MM.1S (cell line): ENCODE measurements around the gene ADAMTS7.
"Not testable (repeated sequence)": the region's sequence is repeated elsewhere in the genome, so short reads cannot be mapped to it uniquely, and the experiment has no call there.

Experiments used
- DNase-seq: peaks from one replicate; pipeline ENCODE4 v3.0.0-alpha.2; 2015
- H2AFZ ChIP-seq: fragments of 300-600 bp; sonication (generic); 2 replicates; pipeline ENCODE4 v1.6.0; 2016; ENCODE audit warnings: antibody characterized with exemption, low read length
- H3F3A ChIP-seq: fragments of 300-600 bp; sonication (generic); 2 replicates; pipeline ENCODE4 v1.6.1; 2016; ENCODE audit warnings: mild to moderate bottlenecking, antibody characterized with exemption, low read length, moderate library complexity, mixed read lengths; ENCODE audit not compliant: insufficient read depth
- H3K27ac ChIP-seq: fragments of 300-600 bp; sonication (generic); 2 replicates; pipeline ENCODE4 v1.5.1; 2016; ENCODE audit warnings: mild to moderate bottlenecking, low read length
- H3K27me3 ChIP-seq: fragments of 300-600 bp; sonication (generic); replicated peaks from 2 replicates; pipeline ENCODE4 v1.6.0; 2016; ENCODE audit warnings: low read length; ENCODE audit not compliant: insufficient read depth
- H3K36me3 ChIP-seq: fragments of 300-600 bp; sonication (generic); replicated peaks from 2 replicates; pipeline ENCODE4 v1.6.1; 2016; ENCODE audit warnings: mild to moderate bottlenecking, low read length, mixed read lengths; ENCODE audit not compliant: insufficient read depth
- H3K4me1 ChIP-seq: fragments of 300-600 bp; sonication (generic); 2 replicates; pipeline ENCODE4 v1.6.1; 2016; ENCODE audit warnings: low read length, mixed read lengths
- H3K4me2 ChIP-seq: fragments of 300-600 bp; sonication (generic); 2 replicates; pipeline ENCODE4 v1.6.0; 2016; ENCODE audit warnings: low read depth, low read length
- H3K4me3 ChIP-seq: fragments of 300-600 bp; sonication (generic); 2 replicates; pipeline ENCODE4 v1.5.1; 2016; ENCODE audit warnings: low read length, mixed read lengths
- H3K79me2 ChIP-seq: fragments of 300-600 bp; sonication (generic); 2 replicates; pipeline ENCODE4 v1.6.1; 2016; ENCODE audit warnings: mixed run types, low read length, mixed read lengths
- H3K9ac ChIP-seq: fragments of 300-600 bp; sonication (generic); 2 replicates; pipeline ENCODE4 v1.6.1; 2016; ENCODE audit warnings: low read length, mixed read lengths
- H3K9me2 ChIP-seq: fragments of 300-600 bp; sonication (generic); replicated peaks from 2 replicates; pipeline ENCODE4 v1.6.1; 2016; ENCODE audit warnings: mild to moderate bottlenecking, low read length, mixed read lengths; ENCODE audit not compliant: insufficient read depth
- H3K9me3 ChIP-seq: fragments of 300-600 bp; sonication (generic); replicated peaks from 2 replicates; pipeline ENCODE4 v1.6.1; 2016; ENCODE audit warnings: mild to moderate bottlenecking, low read length, mixed read lengths; ENCODE audit not compliant: insufficient read depth
- H4K20me1 ChIP-seq: fragments of 300-600 bp; sonication (generic); 2 replicates; pipeline ENCODE4 v1.6.1; 2016; ENCODE audit warnings: mild to moderate bottlenecking, low read length, moderate library complexity, mixed read lengths; ENCODE audit not compliant: insufficient read depth
- TF ChIP-seq, protein P1 (sequence below): fragments of 300-600 bp; sonication (generic); IDR thresholded peaks from 2 replicates; pipeline ENCODE4 v1.5.1; 2016; ENCODE audit warnings: antibody characterized with exemption, low read length, mixed read lengths

The ADAMTS7 gene

DNA sequence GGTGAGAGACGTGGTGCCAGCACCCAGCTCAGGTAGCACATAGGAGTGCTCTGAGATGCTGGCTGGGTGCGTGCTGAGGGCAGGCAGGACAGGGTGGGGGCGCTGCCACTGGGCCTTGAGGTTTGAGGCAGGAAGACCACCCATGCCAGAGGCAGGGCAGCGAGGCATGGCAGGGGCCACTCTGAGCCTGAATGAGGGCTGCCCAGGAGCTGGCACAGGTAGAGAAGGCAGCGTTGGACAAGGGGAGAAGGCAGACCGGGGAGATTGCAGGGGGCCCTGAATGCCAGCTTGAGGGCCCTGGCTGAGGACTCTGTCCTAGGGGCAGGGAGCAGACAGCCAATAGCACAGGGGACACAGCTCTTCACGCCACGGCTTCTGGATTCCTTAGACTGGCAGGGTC, 50.2 kb downstream of the ADAMTS7 start:
- no peaks in the 10 kb centered on the region for H3K9me2 ChIP-seq
- DNase-seq: no peak
- no peaks in the 10 kb centered on the region for H3K9me3 ChIP-seq
- H2AFZ ChIP-seq: no peak overlapping the region
- no peak overlapping the region for H3K4me2 ChIP-seq
- H3K9ac ChIP-seq: no peak overlapping the region
- H3K4me3 ChIP-seq: no peak overlapping the region
- no peaks in the 10 kb centered on the region for H3K27me3 ChIP-seq
- H4K20me1 ChIP-seq: no peaks in the 10 kb centered on the region
- TF ChIP-seq, protein P1, sequence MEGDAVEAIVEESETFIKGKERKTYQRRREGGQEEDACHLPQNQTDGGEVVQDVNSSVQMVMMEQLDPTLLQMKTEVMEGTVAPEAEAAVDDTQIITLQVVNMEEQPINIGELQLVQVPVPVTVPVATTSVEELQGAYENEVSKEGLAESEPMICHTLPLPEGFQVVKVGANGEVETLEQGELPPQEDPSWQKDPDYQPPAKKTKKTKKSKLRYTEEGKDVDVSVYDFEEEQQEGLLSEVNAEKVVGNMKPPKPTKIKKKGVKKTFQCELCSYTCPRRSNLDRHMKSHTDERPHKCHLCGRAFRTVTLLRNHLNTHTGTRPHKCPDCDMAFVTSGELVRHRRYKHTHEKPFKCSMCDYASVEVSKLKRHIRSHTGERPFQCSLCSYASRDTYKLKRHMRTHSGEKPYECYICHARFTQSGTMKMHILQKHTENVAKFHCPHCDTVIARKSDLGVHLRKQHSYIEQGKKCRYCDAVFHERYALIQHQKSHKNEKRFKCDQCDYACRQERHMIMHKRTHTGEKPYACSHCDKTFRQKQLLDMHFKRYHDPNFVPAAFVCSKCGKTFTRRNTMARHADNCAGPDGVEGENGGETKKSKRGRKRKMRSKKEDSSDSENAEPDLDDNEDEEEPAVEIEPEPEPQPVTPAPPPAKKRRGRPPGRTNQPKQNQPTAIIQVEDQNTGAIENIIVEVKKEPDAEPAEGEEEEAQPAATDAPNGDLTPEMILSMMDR: no peak
- no peaks in the 10 kb centered on the region for H3K4me1 ChIP-seq
- H3K79me2 ChIP-seq: no peaks in the 10 kb centered on the region
- H3K36me3 ChIP-seq: no peaks in the 10 kb centered on the region
- no peak overlapping the region for H3K27ac ChIP-seq
- H3F3A ChIP-seq: no peaks in the 10 kb centered on the region

DNA sequence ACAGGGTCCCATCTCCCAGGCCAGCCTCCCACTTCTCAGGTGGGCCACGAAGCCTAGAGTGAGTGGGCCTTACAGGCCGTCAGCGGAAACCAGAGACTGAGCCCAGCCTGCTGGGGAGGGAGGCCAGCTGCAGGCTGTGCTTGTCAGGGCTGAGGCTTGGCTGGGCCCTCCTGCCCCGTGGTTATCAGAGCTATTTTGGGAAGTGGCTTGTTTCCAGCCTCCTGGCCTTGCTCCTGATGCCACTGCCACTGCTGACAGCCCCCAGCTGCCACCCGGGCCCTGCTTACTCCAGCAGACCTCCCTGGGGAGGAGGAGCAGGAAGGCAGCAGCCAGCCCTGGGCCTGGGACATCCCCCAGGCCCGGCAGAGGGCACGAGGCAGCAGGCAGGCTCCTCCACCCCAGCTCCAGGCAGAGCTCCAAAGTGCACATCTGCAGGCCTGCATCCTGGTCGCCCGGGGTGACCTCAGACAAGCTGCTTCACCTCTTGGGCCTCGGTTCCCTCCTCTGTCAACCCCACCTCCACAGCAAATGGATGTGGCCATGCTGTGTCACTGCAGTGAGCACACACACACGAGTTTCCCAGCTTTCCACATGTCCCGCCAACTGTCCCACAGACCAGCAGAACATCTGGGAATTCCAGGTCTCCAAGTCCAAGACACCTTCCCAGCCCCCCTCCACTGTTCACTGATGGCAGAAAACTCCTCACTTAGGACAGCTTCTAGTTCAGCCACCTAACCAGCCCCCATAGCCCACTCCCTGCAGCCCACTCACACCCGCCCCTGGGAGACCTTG, 51.0 kb downstream of the ADAMTS7 start:
- not testable (repeated sequence) for H3K36me3 ChIP-seq, H3K9ac ChIP-seq, H3K9me2 ChIP-seq, H3K9me3 ChIP-seq, H3K27me3 ChIP-seq, H4K20me1 ChIP-seq, H3K4me1 ChIP-seq, H3K27ac ChIP-seq, H3K79me2 ChIP-seq, H3F3A ChIP-seq, H2AFZ ChIP-seq, H3K4me2 ChIP-seq, H3K4me3 ChIP-seq, DNase-seq

DNA sequence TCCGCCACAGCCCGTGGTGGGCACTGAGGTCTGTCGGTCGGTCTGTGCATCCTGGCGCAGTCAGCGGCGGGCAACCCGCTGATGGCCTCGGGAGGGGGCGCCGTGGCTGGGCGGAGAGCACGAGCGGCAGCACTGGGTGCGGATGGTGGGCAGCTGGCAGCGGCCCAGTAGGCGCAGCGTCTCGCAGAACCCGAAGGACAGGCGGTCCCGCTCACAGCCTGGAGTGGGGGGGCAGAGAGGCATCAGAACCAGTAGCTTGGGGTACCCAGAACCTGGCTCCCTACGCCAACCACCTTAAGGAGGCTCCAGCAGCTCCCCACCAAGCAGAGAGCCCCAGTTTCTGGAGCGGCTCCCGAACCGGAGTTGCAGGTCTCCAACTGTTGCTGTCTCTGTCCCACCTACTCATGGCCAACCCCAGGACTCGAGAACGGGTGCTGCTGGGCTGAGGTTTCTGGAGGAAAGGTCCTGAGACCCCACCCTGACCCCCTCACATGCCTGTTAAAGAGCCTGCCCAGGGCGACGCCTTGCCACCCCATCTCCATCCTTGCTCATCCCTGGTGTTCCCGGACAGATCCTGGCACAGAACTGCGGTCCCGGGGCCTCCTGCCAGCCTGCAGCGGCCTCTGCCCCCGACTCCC, 51.8 kb downstream of the ADAMTS7 start:
- H3K27me3 ChIP-seq, H3K4me3 ChIP-seq, H4K20me1 ChIP-seq, H3K9me3 ChIP-seq, H3K4me2 ChIP-seq, DNase-seq, H3F3A ChIP-seq, H3K9me2 ChIP-seq, H3K79me2 ChIP-seq, H3K36me3 ChIP-seq, H3K27ac ChIP-seq, H3K9ac ChIP-seq, H2AFZ ChIP-seq, H3K4me1 ChIP-seq: not testable (repeated sequence)

- H3K27ac ChIP-seq, H3K9me2 ChIP-seq, DNase-seq, H3K27me3 ChIP-seq, H3K79me2 ChIP-seq, H3K9me3 ChIP-seq, H2AFZ ChIP-seq, H4K20me1 ChIP-seq, H3F3A ChIP-seq, H3K36me3 ChIP-seq, H3K4me2 ChIP-seq, H3K9ac ChIP-seq, H3K4me3 ChIP-seq, H3K4me1 ChIP-seq: not testable (repeated sequence)
Measured at GRCh38 chr15:78758486-78759200, 52.6 kb downstream of the ADAMTS7 start.

- not testable (repeated sequence) for H3K27me3 ChIP-seq, H3K4me1 ChIP-seq, H4K20me1 ChIP-seq, H3K4me3 ChIP-seq, H3K9me3 ChIP-seq, H3K36me3 ChIP-seq, H3F3A ChIP-seq, H3K4me2 ChIP-seq, H3K9ac ChIP-seq, H3K9me2 ChIP-seq, DNase-seq, H3K79me2 ChIP-seq, H2AFZ ChIP-seq, H3K27ac ChIP-seq
Measured at GRCh38 chr15:78758084-78758483, 53.2 kb downstream of the ADAMTS7 start.
